Activated naive CD4-positive, alpha-beta T cell (primary cell): Measurements from ENCODE around the gene LNX1.

Source experiments
- DNase-seq, 4 experiments: peaks; one replicate each; lab custom pipeline; 2025; lab: John Stamatoyannopoulos, UW

Gene LNX1

DNA sequence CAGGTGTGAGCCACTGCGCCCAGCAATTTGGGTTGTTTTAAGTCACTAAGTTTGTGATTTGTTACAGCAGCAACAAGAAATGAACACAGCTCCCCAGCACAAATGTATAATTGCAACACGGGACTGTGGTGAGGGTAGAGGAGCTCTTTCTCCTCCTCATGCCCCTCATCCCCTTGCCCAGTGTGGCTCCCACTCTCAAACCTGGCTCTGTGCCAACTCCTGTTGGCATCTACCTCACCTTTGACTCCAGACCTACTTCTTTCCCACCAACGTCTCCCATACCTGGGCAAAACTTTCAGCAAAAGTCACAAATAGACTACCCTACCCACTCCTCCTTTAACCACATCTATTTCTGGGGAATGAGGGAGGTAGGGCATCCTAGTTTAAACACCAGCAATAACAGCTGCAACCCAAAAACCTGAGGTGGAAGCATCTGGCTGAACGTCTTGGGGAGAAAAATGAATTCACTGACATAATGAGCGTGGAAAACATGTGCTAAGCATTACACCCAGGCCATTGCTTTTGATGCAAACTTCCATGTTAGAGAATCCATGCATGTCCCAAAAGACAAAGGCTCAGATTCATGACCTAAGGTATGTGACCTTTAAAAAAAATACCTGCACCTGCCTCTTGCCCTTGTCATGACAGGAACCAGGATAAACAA lies 19.2 kb downstream of the LNX1 start:
- DNase-seq: no peak

- DNase-seq: no peak
Measured at GRCh38 chr4:53563824-53564223, 27.5 kb downstream of the LNX1 start.

DNA sequence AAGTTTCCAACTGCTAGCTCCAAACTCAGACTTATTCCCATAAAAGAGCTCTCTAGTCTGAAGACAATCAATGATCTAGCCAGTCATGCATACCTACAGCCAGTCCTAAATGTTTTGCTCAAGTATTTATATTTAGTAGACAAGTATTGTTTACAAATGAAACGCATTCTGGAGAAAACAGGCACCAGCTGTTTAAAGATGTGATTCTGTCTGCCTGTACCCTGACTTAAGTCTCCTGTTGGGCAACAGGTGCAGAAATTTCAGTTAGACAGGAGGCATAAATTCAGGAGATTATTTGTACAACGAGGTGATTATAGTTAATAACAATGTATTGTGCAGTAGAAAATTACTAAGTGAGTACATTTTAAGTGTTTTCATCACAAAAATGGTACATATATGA lies 28.9 kb downstream of the LNX1 start:
- no peak for DNase-seq

DNA sequence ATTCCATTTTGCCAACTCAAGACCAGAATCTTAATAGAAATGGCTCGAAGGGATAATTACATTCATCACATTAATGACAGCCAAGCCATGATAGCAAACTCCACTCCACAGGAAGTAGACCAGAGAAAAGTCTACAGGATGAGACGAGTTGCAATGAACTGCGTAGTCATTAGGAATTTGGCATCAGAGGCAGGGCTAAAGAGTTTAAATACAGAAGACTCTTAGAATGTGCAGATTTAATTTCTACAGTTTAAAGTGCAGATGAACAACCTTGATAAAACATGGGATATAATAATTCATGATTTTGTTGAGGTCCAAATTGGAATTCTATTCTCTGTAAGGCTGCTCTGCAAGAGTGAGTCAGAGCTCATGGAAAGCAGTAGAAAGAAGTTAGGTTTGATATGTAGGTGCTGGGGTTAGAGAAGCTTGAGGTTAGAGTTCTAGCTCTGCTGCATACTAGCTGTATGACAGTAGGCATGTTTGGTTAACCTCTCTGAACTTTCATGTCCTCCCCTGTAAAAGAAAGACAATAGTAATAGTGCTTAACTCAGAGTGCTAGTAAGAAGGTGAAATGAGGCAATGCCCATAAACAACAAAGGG lies 32.2 kb downstream of the LNX1 start:
- DNase-seq: no peak

DNA sequence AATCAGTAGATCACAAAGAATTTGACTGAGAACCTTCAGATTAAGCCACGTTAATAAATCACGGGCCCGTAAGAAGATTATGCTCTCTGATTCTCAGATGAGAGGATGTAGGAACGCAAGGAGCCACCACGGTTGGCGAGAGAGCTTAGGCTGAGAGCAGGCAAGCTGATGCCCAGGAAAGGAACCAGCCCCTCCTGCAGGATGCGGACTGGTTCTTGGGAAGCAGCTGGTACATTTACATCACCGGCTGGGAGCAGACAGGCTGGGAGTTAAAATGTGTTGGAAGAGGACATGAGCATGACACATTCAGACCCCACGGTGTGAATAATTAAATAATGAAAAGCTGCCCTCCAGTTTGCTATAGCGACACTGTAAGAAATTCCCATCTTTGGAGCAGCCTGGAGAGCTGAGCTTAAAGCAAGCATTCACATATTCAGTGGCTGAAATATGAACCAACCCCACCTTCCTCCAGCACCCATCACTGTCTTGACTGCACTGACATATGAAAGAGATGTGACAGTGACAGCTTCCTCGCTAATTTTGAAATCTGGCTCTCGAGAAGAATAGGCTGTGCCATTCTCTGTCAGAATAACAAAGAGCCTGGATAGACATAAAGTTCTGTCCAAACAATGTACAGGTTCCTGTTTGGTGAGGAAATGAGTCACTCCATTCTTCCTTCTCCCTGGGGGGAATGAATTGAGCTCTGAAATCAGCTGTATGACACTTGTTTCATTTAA lies 33.1 kb downstream of the LNX1 start:
- DNase-seq: no peak

DNA sequence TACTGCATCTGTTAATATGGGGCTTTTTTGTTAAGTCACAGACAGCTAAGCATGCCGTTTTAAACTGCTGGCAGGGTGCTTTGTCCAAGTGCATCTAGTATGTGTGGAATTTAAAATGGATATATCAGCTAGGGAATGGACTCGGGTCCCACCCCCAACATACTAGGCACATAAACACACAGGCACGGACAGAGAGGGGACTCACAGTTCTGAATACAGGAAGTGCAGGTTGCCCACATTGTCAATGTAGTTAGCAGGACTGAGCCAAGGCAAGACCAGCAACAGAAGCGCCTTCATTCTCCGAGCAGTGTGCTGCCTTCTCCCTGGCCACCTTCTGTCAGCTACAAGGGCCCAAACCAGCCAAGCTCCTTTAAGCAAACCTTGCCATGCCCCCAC lies 33.6 kb downstream of the LNX1 start:
- no peak for DNase-seq

DNA sequence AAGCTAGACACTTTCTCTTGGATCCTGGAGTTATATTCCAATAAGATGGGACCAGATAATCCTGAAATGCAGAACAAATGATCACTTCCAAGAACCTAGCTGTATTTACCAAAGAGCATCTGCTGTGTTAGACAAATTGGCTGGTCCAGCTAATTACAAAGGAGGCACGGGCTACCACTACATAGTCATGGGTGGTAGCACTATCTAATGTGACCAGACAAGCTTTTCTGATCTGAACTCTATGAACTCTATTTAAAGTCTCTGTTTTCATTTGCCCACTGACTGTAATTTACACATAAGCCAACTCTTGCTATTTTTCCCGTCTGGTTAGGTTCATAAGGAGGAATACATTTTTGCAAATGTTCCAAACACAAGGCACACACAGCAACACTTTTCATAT lies 34.6 kb downstream of the LNX1 start:
- DNase-seq: no peak

GRCh38 chr4:53553486-53554210 lies 37.6 kb downstream of the LNX1 start:
- DNase-seq: no peak

GRCh38 chr4:53552711-53553110 lies 38.6 kb downstream of the LNX1 start:
- DNase-seq: no peak

- no peak for DNase-seq
Measured at GRCh38 chr4:53551958-53552357, 39.3 kb downstream of the LNX1 start.

DNA sequence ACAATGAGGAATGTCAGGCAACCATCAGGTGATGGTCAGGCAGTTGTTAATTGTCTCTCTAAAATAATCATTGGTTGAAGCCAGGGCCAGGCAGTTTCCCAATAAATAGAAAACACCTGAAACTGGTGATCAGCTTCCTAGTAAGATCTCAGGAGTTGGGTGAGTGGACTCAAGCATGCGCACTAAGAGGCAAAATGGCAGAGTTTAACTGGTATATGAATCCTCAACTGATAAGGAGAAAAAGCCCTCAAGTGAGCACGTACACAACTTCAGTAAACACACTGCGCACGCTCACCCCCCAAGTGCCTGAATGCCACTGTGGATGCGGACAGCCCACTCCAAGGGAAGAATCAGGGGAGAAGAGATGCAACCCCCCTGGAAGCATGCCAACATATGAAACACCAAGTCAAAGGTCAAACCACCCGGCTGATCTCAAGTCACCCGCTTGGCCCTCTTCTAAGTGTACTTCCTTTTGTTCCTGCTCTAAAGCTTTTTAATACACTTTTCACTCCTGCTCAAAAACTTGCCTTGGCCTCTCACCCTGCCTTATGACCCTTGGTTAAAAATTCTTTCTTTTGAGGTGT lies 39.9 kb downstream of the LNX1 start:
- DNase-seq: no peak

- DNase-seq: no peak
Measured at GRCh38 chr4:53548662-53549061, 42.6 kb downstream of the LNX1 start.

DNA sequence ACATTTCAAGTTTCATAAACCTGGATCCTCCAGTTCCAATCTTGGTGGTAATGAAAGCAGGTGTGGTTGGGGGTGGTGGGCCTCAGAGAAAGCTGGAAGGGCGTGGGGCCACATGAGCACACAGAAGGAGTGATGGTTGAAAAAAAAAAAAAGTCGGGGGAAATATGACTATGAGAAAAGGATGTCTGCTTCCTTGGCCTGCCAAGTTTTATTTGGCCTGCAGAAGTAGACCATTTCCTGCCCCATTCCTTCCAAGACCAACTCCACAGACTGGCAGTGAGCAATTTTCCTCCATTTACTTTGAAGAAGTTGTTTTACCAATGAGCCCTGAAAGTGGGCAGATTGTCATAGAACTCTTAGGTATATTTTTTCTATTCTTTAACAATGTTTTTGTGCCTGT lies 43.3 kb downstream of the LNX1 start:
- no peak for DNase-seq

DNA sequence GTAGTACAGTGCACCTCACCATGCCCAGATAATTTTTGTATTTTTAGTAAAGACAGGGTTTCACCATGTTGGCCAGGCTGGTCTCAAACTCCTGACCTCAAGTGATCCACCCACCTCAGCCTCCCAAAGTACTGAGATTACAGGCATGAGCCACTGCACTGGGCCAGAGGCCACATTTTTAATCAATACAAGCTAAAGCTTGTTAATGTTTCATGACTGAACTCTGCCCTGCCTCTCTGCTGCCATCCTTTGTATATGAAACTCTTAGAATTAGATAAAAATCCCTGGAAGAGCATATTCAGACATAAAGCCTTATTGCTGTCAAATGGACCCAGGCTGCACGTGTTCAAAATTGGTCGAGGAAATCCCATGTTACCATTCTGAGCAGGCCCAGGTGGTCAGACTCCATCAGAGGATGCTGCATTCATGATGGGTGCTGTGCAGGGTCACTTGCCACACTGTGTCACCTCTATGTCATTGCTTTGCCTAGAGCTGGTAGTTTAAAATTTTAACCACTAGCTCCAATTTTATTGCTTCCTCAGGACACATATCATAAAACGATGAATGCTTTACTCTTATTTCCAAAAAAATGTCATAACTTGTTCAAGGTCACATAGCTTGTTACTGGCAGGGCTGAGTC lies 45.2 kb downstream of the LNX1 start:
- DNase-seq: no peak

GRCh38 chr4:53545273-53545672 lies 46.0 kb downstream of the LNX1 start:
- DNase-seq: no peak

GRCh38 chr4:53543561-53543960 lies 47.7 kb downstream of the LNX1 start:
- no peak for DNase-seq

GRCh38 chr4:53541577-53542206 lies 49.6 kb downstream of the LNX1 start:
- DNase-seq: no peak

DNA sequence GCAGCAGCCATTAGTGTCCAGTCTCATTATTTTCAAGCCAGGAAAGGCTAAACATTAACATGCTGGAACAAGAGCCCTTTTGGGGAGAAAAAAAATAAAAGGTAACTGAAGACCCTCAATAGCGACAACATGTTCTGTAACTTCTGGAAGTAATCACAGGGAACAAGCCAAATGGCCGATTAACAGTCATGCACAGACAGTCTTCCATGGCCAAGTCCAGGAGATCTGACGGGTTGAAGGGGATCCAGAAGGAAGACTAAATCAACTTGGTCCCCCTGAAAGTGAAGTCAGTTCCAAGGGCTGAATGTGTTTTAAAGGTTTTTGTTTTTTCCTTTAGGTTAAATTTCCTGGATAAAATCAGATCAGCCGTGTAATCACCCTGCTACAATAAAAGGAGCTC lies 52.5 kb downstream of the LNX1 start:
- DNase-seq: no peak

DNA sequence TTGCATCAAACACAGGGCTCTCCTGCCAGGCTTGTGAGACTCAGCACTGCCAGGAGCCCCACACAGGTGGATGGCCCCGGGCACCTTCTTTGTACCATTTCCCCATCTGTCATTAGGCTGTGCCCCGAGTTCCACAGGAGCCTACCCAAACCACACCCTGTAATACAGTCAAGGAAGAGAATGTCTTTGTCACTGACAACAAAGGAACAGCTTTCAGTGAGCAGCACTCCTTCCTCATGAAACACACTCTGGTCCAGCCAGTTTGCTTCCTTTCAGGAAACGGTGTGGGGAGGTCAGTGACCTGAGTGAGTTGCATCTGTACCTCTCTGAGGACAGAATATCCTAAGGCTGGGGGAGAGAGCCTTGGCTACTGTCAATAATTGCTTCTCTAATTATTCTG lies 53.7 kb downstream of the LNX1 start:
- DNase-seq: no peak

- no peak for DNase-seq
Measured at GRCh38 chr4:53536328-53536727, 55.0 kb downstream of the LNX1 start.

DNA sequence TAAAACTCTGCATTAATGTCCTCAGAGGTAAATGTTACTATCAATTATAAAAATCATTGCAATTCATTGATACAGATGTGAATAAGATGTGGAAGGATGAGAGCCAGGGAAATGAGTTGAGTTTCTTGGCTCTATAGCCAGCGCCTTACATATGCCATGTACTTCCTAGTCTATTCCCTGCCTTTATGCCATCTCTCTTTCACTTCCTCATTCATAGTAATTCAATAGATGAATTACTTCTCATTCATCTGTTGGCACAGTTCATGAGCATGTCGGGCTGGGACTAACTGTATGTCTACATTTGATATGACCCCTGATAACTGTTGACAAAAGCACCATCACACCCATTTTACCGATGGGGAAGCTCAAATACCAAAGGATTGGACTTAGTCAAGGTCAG lies 55.7 kb downstream of the LNX1 start:
- no peak for DNase-seq

DNA sequence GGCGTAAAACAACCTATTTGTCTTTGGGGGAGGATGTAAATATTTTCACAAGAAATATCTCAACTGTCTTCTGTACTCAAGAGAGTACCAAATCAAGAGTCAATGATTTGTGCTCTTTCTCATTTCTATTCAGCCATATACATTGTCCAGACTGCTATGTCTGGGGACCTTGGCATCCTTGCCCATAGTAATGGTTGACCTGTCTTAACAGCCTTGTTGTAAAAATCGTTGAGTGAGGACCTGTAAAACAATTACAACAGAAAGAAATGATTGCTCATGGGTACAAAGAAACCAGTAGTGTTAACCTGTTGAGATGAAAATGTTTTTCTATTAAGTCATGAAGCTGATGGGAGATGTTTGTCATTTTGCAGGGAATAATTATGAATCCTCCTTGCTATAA lies 56.6 kb downstream of the LNX1 start:
- no peak for DNase-seq
